Measurements from ENCODE around the gene C11orf42.

C11orf42 gene

GRCh38 chr11:6260207-6260726 is 54.9 kb downstream of the C11orf42 start:
- DNase-seq: no peak

All from hippocampal formation (tissue), 2 donors.